Astrocyte (in vitro differentiated cells and primary cell): ENCODE data around the gene CENPU. TPM values are rescaled to one million over a fixed set of nuclear protein-coding genes. Genes with fewer than 3 reads are reported as not detected.
A peak's percentile ranks its signal among the peaks of the same experiment; 100 is the strongest.

Experiments
- DNase-seq: peaks from one replicate; pipeline ENCODE4 v3.0.0-alpha.2; 2010; ENCODE audit warnings: low read depth
- FAIRE-seq: peaks from 2 replicates; lab custom pipeline; 2011; peaks lifted over from hg19 to GRCh38; lab: Jason Lieb, UNC
- H2AFZ ChIP-seq: 2 replicates; pipeline ENCODE4 v1.6.0; 2012; ENCODE audit warnings: low read depth, low read length, inconsistent platforms
- H3K27ac ChIP-seq: 2 replicates; pipeline ENCODE4 v1.5.1; 2011; ENCODE audit warnings: low read depth, low read length, inconsistent platforms
- H3K27me3 ChIP-seq: 2 replicates; pipeline ENCODE4 v1.6.0; 2011; ENCODE audit warnings: low read length, inconsistent platforms; ENCODE audit not compliant: insufficient read depth
- H3K36me3 ChIP-seq: 2 replicates; pipeline ENCODE4 v1.5.1; 2011; ENCODE audit warnings: low read length, inconsistent platforms; ENCODE audit not compliant: insufficient read depth
- H3K4me1 ChIP-seq: 2 replicates; pipeline ENCODE4 v1.5.1; 2011; ENCODE audit warnings: low read length, inconsistent platforms; ENCODE audit not compliant: insufficient read depth
- H3K4me2 ChIP-seq: 2 replicates; pipeline ENCODE4 v1.6.0; 2012; ENCODE audit warnings: low read length, inconsistent platforms
- H3K4me3 ChIP-seq: 2 replicates; pipeline ENCODE4 v1.5.1; 2011; ENCODE audit warnings: low read depth, mild to moderate bottlenecking, low read length, inconsistent platforms; ENCODE audit not compliant: insufficient read depth
- H3K79me2 ChIP-seq: 2 replicates; pipeline ENCODE4 v1.6.0; 2012; ENCODE audit warnings: mild to moderate bottlenecking, low read length, inconsistent platforms; ENCODE audit not compliant: insufficient read depth
- H3K9ac ChIP-seq: 2 replicates; pipeline ENCODE4 v1.6.0; 2012; ENCODE audit warnings: mild to moderate bottlenecking, low read length, inconsistent platforms
- H3K9me3 ChIP-seq: 2 replicates; pipeline ENCODE4 v1.5.1; 2012; ENCODE audit warnings: low read depth, mild to moderate bottlenecking, low read length, inconsistent platforms; ENCODE audit not compliant: insufficient read depth
- H4K20me1 ChIP-seq: 2 replicates; pipeline ENCODE4 v1.6.0; 2012; ENCODE audit warnings: low read length, inconsistent platforms; ENCODE audit not compliant: insufficient read depth
- H3K27ac Mint-ChIP-seq: one replicate; pipeline ENCODE4 v1.8.0; 2021; ENCODE audit warnings: mild to moderate bottlenecking, mixed read lengths; ENCODE audit not compliant: unreplicated experiment
- H3K27me3 Mint-ChIP-seq: one replicate; pipeline ENCODE4 v1.8.0; 2021; ENCODE audit warnings: low read depth, mixed read lengths; ENCODE audit not compliant: unreplicated experiment
- H3K36me3 Mint-ChIP-seq: one replicate; pipeline ENCODE4 v1.8.0; 2021; ENCODE audit warnings: low read depth, mixed read lengths; ENCODE audit not compliant: unreplicated experiment
- H3K4me1 Mint-ChIP-seq: one replicate; pipeline ENCODE4 v1.8.0; 2021; ENCODE audit warnings: low read depth, mixed read lengths; ENCODE audit not compliant: unreplicated experiment
- H3K4me3 Mint-ChIP-seq: one replicate; pipeline ENCODE4 v1.8.0; 2021; ENCODE audit warnings: mild to moderate bottlenecking, moderate library complexity, mixed read lengths; ENCODE audit not compliant: unreplicated experiment
- H3K9me3 Mint-ChIP-seq: one replicate; pipeline ENCODE4 v1.8.0; 2021; ENCODE audit warnings: mild to moderate bottlenecking, mixed read lengths; ENCODE audit not compliant: unreplicated experiment
- CTCF ChIP-seq: IDR thresholded peaks from 2 replicates; pipeline ENCODE4 v1.5.1; 2011; ENCODE audit warnings: low read depth, mild to moderate bottlenecking, inconsistent platforms, low read length, moderate library complexity; ENCODE audit not compliant: insufficient read depth
- EZH2 ChIP-seq: IDR thresholded peaks from 2 replicates; pipeline ENCODE4 v1.6.1; 2012; ENCODE audit warnings: mild to moderate bottlenecking, low read length, inconsistent platforms; ENCODE audit not compliant: insufficient read depth
- total RNA-seq: library from RNA; stranded (reverse); gene quantifications from 2 replicates; pipeline ENCODE4 v1.2.1, GENCODE V29; 2021

The CENPU gene
- total RNA-seq, 1 donor from 2014 or later, result 6.0 TPM

DNA sequence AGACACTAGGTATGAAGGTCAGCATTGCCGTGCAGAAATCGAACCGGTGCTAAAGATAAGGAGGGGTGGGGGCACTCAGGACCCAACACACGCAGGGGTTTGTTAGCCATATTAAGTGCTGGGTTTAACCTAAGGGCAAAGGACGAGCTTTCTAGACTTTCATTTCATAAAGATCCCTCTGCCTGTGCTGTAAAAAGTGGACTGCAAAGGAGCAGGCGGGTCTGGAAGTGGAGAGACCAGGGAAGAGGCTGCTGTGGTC lies 85.9 kb downstream of the CENPU start:
- Histone ChIP-seq H3K9me3 (no peaks in the 10 kb centered on the region), H3K9ac (peak overlapping the region; percentile 97), H3K27ac (peak overlapping the region; percentile 93), H4K20me1 (peaks cover 21% of the 10 kb centered on the region), H3K79me2 (peaks cover 64% of the 10 kb centered on the region), H3K4me2 (peak overlapping the region; percentile 98), H3K36me3 (peaks cover 5% of the 10 kb centered on the region), H3K4me1 (peaks cover 34% of the 10 kb centered on the region), H3K27me3 (no peaks in the 10 kb centered on the region), H2AFZ (no peak overlapping the region), H3K4me3 (peak overlapping the region; percentile 79)
- H3K27me3 Mint-ChIP-seq, result no peaks in the 10 kb centered on the region
- DNase-seq, result no peak
- H3K4me1 Mint-ChIP-seq, result peaks cover 24% of the 10 kb centered on the region
- H3K36me3 Mint-ChIP-seq, result no peaks in the 10 kb centered on the region
- H3K27ac Mint-ChIP-seq, result peak overlapping the region; percentile 87
- no peak for TF ChIP-seq CTCF
- TF ChIP-seq EZH2, result no peak
- H3K4me3 Mint-ChIP-seq, result peak overlapping the region; percentile 91
- FAIRE-seq, result no peak
- no peaks in the 10 kb centered on the region for H3K9me3 Mint-ChIP-seq

GRCh38 chr4:184647266-184648053 lies 86.4 kb downstream of the CENPU start:
- H3K4me1 Mint-ChIP-seq, result peaks cover 24% of the 10 kb centered on the region

More at GRCh38 chr4:184647266-184648053, 86.4 kb downstream of the CENPU start:
- peak overlapping the region; percentile 91 for H3K4me3 Mint-ChIP-seq
- H3K27ac Mint-ChIP-seq, result peak overlapping the region; percentile 87
- peaks cover 69% of the 10 kb centered on the region for H3K79me2 ChIP-seq
- peak overlapping the region; percentile 98 for H3K4me2 ChIP-seq
- no peaks in the 10 kb centered on the region for H3K9me3 ChIP-seq
- H3K9me3 Mint-ChIP-seq, result no peaks in the 10 kb centered on the region
- no peaks in the 10 kb centered on the region for H3K36me3 Mint-ChIP-seq
- H3K27me3 Mint-ChIP-seq, result no peaks in the 10 kb centered on the region
- H3K4me1 ChIP-seq, result peaks cover 34% of the 10 kb centered on the region
- peaks cover 23% of the 10 kb centered on the region for H4K20me1 ChIP-seq
- no peak for TF ChIP-seq EZH2
- TF ChIP-seq CTCF, result no peak
- no peaks in the 10 kb centered on the region for H3K27me3 ChIP-seq
- H3K36me3 ChIP-seq, result peaks cover 5% of the 10 kb centered on the region
- peak overlapping the region; percentile 93 for H3K27ac ChIP-seq
- no peak overlapping the region for H2AFZ ChIP-seq
- H3K4me3 ChIP-seq, result peak overlapping the region; percentile 79
- FAIRE-seq, result no peak
- DNase-seq, result no peak
- H3K9ac ChIP-seq, result peak overlapping the region; percentile 97
